Osteocyte (in vitro differentiated cells): Measurements from ENCODE around the gene MFSD11. TPM values are rescaled to one million over a fixed set of nuclear protein-coding genes. Genes with fewer than 3 reads are reported as not detected.
"Not testable (repeated sequence)": the region's sequence is repeated elsewhere in the genome, so short reads cannot be mapped to it uniquely, and the experiment has no call there.

Source experiments
- DNase-seq: peaks from one replicate; pipeline ENCODE4 v3.0.0; 2021; ENCODE audit warnings: mixed read lengths; ENCODE audit not compliant: unreplicated experiment; ENCODE audit errors: extremely low spot score
- H3K27ac Mint-ChIP-seq: one replicate; pipeline ENCODE4 v1.8.0; 2021; ENCODE audit warnings: mild to moderate bottlenecking, mixed read lengths; ENCODE audit not compliant: unreplicated experiment
- H3K27me3 Mint-ChIP-seq: one replicate; pipeline ENCODE4 v1.8.0; 2021; ENCODE audit warnings: mixed read lengths; ENCODE audit not compliant: unreplicated experiment
- H3K36me3 Mint-ChIP-seq: one replicate; pipeline ENCODE4 v1.8.0; 2021; ENCODE audit warnings: mixed read lengths; ENCODE audit not compliant: unreplicated experiment
- H3K4me1 Mint-ChIP-seq: one replicate; pipeline ENCODE4 v1.8.0; 2021; ENCODE audit warnings: mixed read lengths; ENCODE audit not compliant: unreplicated experiment
- H3K4me3 Mint-ChIP-seq: one replicate; pipeline ENCODE4 v1.8.0; 2021; ENCODE audit warnings: mild to moderate bottlenecking, moderate library complexity, mixed read lengths; ENCODE audit not compliant: unreplicated experiment
- H3K9me3 Mint-ChIP-seq: one replicate; pipeline ENCODE4 v1.8.0; 2021; ENCODE audit warnings: mixed read lengths; ENCODE audit not compliant: unreplicated experiment
- CTCF ChIP-seq: fragments of 200-600 bp; sonication (generic); IDR thresholded peaks from 2 replicates; pipeline ENCODE4 v1.5.0; 2021; ENCODE audit warnings: antibody characterized with exemption, mild to moderate bottlenecking, moderate library complexity
- total RNA-seq: library from RNA; stranded (reverse); gene quantifications from 2 replicates; pipeline ENCODE4 v1.2.1, GENCODE V29; 2021

MFSD11 gene
- total RNA-seq, 1 donor from 2014 or later, result 33.0 TPM

- TF ChIP-seq CTCF, result no peak
- Mint-ChIP-seq H3K4me1 (no peaks in the 10 kb centered on the region), H3K27ac (no peak overlapping the region), H3K27me3 (peaks cover 25% of the 10 kb centered on the region), H3K9me3 (no peaks in the 10 kb centered on the region), H3K36me3 (no peaks in the 10 kb centered on the region), H3K4me3 (no peak overlapping the region)
- no peak for DNase-seq
Observed at GRCh38 chr17:76811834-76812233, 73.9 kb downstream of the MFSD11 start.

DNA sequence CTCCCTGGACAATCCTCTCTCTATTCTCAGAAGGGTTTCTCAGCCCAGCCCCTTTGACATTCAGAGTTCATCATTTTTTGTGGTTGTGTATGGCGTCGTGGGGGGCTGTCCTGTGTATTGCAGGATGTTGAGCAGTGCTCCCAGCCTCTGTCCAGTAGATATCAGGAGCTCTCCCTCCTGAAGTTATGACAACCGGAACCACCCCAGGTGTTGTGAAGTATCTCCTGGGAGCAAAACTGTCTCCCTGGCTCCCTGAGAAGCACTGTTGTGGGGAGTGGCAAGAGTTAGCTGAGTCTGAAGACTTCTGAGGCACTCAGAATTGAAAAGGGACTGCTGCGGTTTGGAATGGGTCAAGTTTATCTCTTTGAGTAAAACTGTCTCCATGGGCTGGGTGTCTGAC is 74.3 kb downstream of the MFSD11 start:
- no peak for DNase-seq
- peaks cover 27% of the 10 kb centered on the region for H3K27me3 Mint-ChIP-seq
- H3K36me3 Mint-ChIP-seq, result no peaks in the 10 kb centered on the region
- no peaks in the 10 kb centered on the region for H3K4me1 Mint-ChIP-seq
- H3K27ac Mint-ChIP-seq, result no peak overlapping the region
- no peak overlapping the region for H3K4me3 Mint-ChIP-seq
- no peak for TF ChIP-seq CTCF
- H3K9me3 Mint-ChIP-seq, result no peaks in the 10 kb centered on the region

- Mint-ChIP-seq H3K9me3 (no peaks in the 10 kb centered on the region), H3K27ac (no peak overlapping the region), H3K4me1 (no peaks in the 10 kb centered on the region), H3K36me3 (no peaks in the 10 kb centered on the region), H3K4me3 (no peak overlapping the region), H3K27me3 (peaks cover 32% of the 10 kb centered on the region)
- no peak for TF ChIP-seq CTCF
- no peak for DNase-seq
Observed at GRCh38 chr17:76812968-76813367, 75.0 kb downstream of the MFSD11 start.

DNA sequence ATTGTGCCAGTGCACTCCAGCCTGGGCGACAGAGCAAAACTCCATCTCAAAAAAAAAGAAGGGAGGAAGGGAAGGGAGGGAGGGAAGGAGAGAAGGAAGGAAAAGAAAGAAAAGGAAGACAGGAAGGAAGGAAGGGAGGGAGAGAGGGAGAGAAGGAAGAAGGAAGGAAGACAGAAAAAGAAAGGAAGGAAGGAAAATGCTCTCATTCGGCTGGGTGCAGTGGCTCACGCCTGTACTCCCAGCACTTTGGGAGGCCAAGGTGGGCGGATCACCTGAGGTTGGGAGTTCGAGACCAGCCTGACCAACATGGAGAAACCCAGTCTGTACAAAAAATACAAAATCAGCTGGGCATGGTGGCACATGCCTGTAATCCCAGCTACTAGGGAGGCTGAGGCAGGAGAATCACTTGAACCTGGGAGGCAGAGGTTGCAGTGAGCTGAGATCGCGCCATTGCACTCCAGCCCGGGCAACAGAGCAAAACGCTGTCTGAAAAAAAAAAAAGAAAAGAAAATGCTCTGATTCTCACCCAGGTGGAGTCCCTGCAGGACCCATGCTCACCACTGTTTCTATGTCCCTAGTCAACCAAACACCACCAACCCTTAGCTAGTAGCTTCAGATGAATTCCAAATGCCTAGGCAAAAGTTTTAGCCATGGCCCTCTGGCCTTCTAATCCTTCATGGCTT is 78.1 kb downstream of the MFSD11 start:
- not testable (repeated sequence) for H3K4me3 Mint-ChIP-seq, DNase-seq, H3K27ac Mint-ChIP-seq, H3K36me3 Mint-ChIP-seq, H3K9me3 Mint-ChIP-seq, H3K4me1 Mint-ChIP-seq
- peaks cover 49% of the 10 kb centered on the region for H3K27me3 Mint-ChIP-seq

GRCh38 chr17:76816590-76817135 is 78.7 kb downstream of the MFSD11 start:
- Mint-ChIP-seq H3K4me1 (peaks cover 2% of the 10 kb centered on the region), H3K27me3 (peaks cover 49% of the 10 kb centered on the region), H3K9me3 (no peaks in the 10 kb centered on the region), H3K27ac (no peak overlapping the region), H3K4me3 (no peak overlapping the region), H3K36me3 (no peaks in the 10 kb centered on the region)
- no peak for DNase-seq
- peak; percentile 62 for TF ChIP-seq CTCF
